HepG2 (cell line): ENCODE data around the gene DMAC2L. TPM values are rescaled to one million over a fixed set of nuclear protein-coding genes. Genes with fewer than 3 reads are reported as not detected.

Experiments
- ATF1 ChIP-seq: IDR thresholded peaks from 2 replicates; pipeline ENCODE4 v1.6.1; 2016; ENCODE audit warnings: mild to moderate bottlenecking, control low read depth
- ATF7 ChIP-seq, 2 experiments: fragments of 450-650 bp in 1 of 2; sonication (generic) in 1 of 2; formaldehyde crosslinking in 1 of 2; IDR thresholded peaks; 2 replicates each; pipeline versions ENCODE4 v1.4.0 to v1.6.1; 2016 to 2020; ENCODE audit warnings: antibody characterized with exemption in 1 of 2, mild to moderate bottlenecking in 1 of 2, missing genetic modification reagents in 1 of 2
- BRD4 ChIP-seq: sonication (generic); formaldehyde crosslinking; IDR thresholded peaks from 2 replicates; pipeline ENCODE4 v1.4.0; 2020; ENCODE audit warnings: missing genetic modification reagents
- DPF2 ChIP-seq: sonication (generic); formaldehyde crosslinking; IDR thresholded peaks from 2 replicates; pipeline ENCODE4 v1.4.0; 2020; ENCODE audit warnings: mild to moderate bottlenecking, low read depth, missing genetic modification reagents, borderline replicate concordance
- FIP1L1 ChIP-seq: fragments of 200-400 bp; formaldehyde crosslinking; IDR thresholded peaks from 2 replicates; pipeline ENCODE4 v1.6.1; 2018; ENCODE audit warnings: low read depth, mild to moderate bottlenecking, low read length, moderate library complexity, borderline replicate concordance; ENCODE audit not compliant: insufficient read depth
- GABPA ChIP-seq, 2 experiments: IDR thresholded peaks; 2 replicates each; pipeline ENCODE4 v1.6.1; 2011 to 2016; ENCODE audit warnings: low read depth in 2 of 2, low read length in 1 of 2, missing biosample characterization in 1 of 2, missing genetic modification characterization in 1 of 2
- HOXD1 ChIP-seq: sonication (generic); formaldehyde crosslinking; IDR thresholded peaks from 2 replicates; pipeline ENCODE4 v1.5.0; 2020; ENCODE audit warnings: missing genetic modification reagents
- ISL2 ChIP-seq: sonication (generic); formaldehyde crosslinking; IDR thresholded peaks from 2 replicates; pipeline ENCODE4 v1.5.0; 2020; ENCODE audit warnings: missing genetic modification reagents
- MATR3 ChIP-seq: sonication (generic); formaldehyde crosslinking; IDR thresholded peaks from 2 replicates; pipeline ENCODE4 v1.4.0; 2020; ENCODE audit warnings: missing genetic modification reagents
- MEF2D ChIP-seq: sonication (generic); formaldehyde crosslinking; IDR thresholded peaks from 2 replicates; pipeline ENCODE4 v1.5.1; 2020; ENCODE audit warnings: mild to moderate bottlenecking, missing genetic modification reagents
- MXD4 ChIP-seq: IDR thresholded peaks from 2 replicates; pipeline ENCODE4 v1.6.1; 2016; ENCODE audit warnings: mild to moderate bottlenecking, missing biosample characterization, missing genetic modification reagents
- ONECUT2 ChIP-seq: sonication (generic); formaldehyde crosslinking; IDR thresholded peaks from 2 replicates; pipeline ENCODE4 v1.4.0; 2020; ENCODE audit warnings: missing genetic modification reagents
- PAWR ChIP-seq: sonication (generic); formaldehyde crosslinking; IDR thresholded peaks from 2 replicates; pipeline ENCODE4 v1.4.0; 2020; ENCODE audit warnings: missing genetic modification reagents, mild to moderate bottlenecking, borderline replicate concordance
- TRAFD1 ChIP-seq: sonication (generic); formaldehyde crosslinking; IDR thresholded peaks from 2 replicates; pipeline ENCODE4 v1.5.1; 2020; ENCODE audit warnings: missing genetic modification reagents, mild to moderate bottlenecking, borderline replicate concordance
- ZBTB25 ChIP-seq: IDR thresholded peaks from 2 replicates; pipeline ENCODE4 v1.6.1; 2018; ENCODE audit warnings: missing genetic modification reagents
- ZFP91 ChIP-seq: sonication (generic); formaldehyde crosslinking; IDR thresholded peaks from 2 replicates; pipeline ENCODE4 v1.9.0; 2022; ENCODE audit warnings: missing genetic modification reagents, mild to moderate bottlenecking, borderline replicate concordance
- ZNF652 ChIP-seq: IDR thresholded peaks from 2 replicates; pipeline ENCODE4 v1.6.1; 2016; ENCODE audit warnings: low read depth, borderline replicate concordance
- ZNF761 ChIP-seq: sonication (generic); formaldehyde crosslinking; conservative IDR thresholded peaks from 2 replicates; pipeline ENCODE4 v1.4.0; 2020; ENCODE audit warnings: mild to moderate bottlenecking, missing genetic modification reagents
- ZNF816 ChIP-seq: sonication (generic); formaldehyde crosslinking; IDR thresholded peaks from 2 replicates; pipeline ENCODE4 v1.8.0; 2022; ENCODE audit warnings: missing genetic modification reagents, mild to moderate bottlenecking, borderline replicate concordance
- polyA plus RNA-seq, 8 experiments: library from polyadenylated mRNA; depleted of rRNA in 3 of 8; stranded (reverse) in 7 of 8; unstranded in 1 of 8; fragments of >200 nt; fragmentation: Illumina TruSeq in 4 of 8; extraction: Trizol in 4 of 8; gene quantifications; 2 replicates each; pipeline versions ENCODE4 v1.2.1 to v1.2.3, GENCODE V29; 2011 to 2016; ENCODE audit warnings: low read depth in 4 of 8, missing spikeins in 1 of 8, mixed read lengths in 1 of 8; ENCODE audit not compliant: insufficient read depth in 1 of 8
- total RNA-seq, 5 experiments: library from RNA; depleted of rRNA; stranded (reverse); fragments of >200 nt; fragmentation: Illumina TruSeq; extraction: Trizol; gene quantifications; 2 replicates each; pipeline ENCODE4 v1.2.3, GENCODE V29; 2016; ENCODE audit warnings: low read depth in 1 of 5
- TF ChIP-seq, protein P1 (sequence below): sonication (generic); formaldehyde crosslinking; IDR thresholded peaks from 2 replicates; pipeline ENCODE4 v1.4.0; 2020; ENCODE audit warnings: mild to moderate bottlenecking, missing genetic modification reagents
- TF ChIP-seq, protein P2 (sequence below): IDR thresholded peaks from 2 replicates; pipeline ENCODE4 v1.6.1; 2012; ENCODE audit warnings: low read depth, low read length, improper control_type of control experiment

DMAC2L gene
- total and polyA plus RNA-seq, 2 of the 13 experiments (the other 11 are each of a cell fraction or from before 2014, with no cell fraction given) = 19.4 to 23.2 TPM

DNA sequence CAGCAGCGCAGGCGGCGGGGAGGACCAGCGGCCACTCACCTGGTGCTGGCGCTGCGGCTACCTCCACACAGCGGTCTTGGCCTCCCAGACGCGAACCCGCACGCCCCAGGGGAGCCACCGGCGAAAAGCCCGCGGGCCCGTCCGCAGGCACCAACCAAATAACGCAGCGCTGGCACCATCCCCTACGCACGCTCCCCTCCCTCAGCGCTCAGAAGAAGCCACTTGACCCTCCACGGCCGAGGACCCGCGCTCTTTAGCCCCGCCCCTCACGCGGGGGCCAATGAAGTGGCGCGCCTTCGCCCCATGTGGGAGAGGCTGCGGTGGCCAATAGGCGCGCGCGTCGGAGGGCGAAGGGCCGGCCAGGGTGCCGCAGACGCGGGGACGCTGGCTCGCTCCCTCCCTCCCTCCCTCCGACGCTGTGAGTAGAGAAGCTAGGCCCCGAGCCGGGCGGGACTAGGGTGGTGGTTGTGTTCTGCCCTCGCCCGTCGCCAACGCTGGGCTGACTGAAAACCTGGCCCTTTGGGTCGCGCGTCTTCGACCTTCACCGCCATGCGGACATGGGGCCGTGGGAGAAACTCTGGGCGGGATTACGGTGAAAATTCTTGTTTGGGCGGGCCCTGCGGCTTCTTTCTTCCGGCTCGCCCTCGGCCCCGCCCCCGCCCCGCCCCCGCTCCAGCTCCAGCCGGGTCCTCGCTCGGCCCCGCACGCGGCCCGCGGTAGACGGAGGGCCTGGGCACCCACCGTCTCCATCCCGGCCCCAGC is at the start of gene DMAC2L, which contains the start of gene L2HGDH (continued):
- TF ChIP-seq FIP1L1 (no peak), TRAFD1 (CRISPR knock-in tag) (no peak), ZBTB25 (CRISPR knock-in tag) (peak; percentile 52; the same call in 1 of the 2 replicates), BRD4 (CRISPR knock-in tag) (peak; percentile 69; the same call in 1 of the 2 replicates), ZNF652 (no peak), ISL2 (CRISPR knock-in tag) (no peak), MXD4 (CRISPR knock-in tag) (no peak; the same call in 1 of the 2 replicates), HOXD1 (CRISPR knock-in tag) (0 out of 2 replicates have a peak, but pooled peaks have one; percentile 19), ZFP91 (CRISPR knock-in tag) (peak; percentile 91), ZNF816 (CRISPR knock-in tag) (peak; percentile 83; the same call in 1 of the 2 replicates), ATF7 (IDR thresholded peaks at IDR 0.05) (no peak), ATF7 (CRISPR knock-in tag; IDR thresholded peaks at IDR 0.05) (no peak), GABPA (IDR thresholded peaks at IDR 0.05; ENCODE audit: low read depth, low read length) (no peak), GABPA (CRISPR knock-in tag; IDR thresholded peaks at IDR 0.05; ENCODE audit: low read depth) (peak; percentile 44), ZNF761 (CRISPR knock-in tag) (peak; percentile 94), ONECUT2 (CRISPR knock-in tag) (peak; percentile 23; the same call in 1 of the 2 replicates), DPF2 (CRISPR knock-in tag) (no peak), MATR3 (no peak), ATF1 (CRISPR knock-in tag) (no peak), PAWR (no peak), MEF2D (peak; percentile 88)
- TF ChIP-seq, protein P1, sequence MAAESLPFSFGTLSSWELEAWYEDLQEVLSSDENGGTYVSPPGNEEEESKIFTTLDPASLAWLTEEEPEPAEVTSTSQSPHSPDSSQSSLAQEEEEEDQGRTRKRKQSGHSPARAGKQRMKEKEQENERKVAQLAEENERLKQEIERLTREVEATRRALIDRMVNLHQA (CRISPR knock-in tag) = no peak
- TF ChIP-seq, protein P2, sequence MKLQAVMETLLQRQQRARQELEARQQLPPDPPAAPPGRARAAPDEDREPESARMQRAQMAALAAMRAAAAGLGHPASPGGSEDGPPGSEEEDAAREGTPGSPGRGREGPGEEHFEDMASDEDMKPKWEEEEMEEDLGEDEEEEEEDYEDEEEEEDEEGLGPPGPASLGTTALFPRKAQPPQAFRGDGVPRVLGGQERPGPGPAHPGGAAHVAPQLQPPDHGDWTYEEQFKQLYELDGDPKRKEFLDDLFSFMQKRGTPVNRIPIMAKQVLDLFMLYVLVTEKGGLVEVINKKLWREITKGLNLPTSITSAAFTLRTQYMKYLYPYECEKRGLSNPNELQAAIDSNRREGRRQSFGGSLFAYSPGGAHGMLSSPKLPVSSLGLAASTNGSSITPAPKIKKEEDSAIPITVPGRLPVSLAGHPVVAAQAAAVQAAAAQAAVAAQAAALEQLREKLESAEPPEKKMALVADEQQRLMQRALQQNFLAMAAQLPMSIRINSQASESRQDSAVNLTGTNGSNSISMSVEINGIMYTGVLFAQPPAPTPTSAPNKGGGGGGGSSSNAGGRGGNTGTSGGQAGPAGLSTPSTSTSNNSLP = no peak
